Midbrain (tissue), 1 donor: ENCODE measurements around the gene ZDHHC23.

ENCODE experiments used
- DNase-seq: peaks from one replicate; lab custom pipeline; 2025; lab: John Stamatoyannopoulos, UW

Gene ZDHHC23

GRCh38 chr3:114005481-114005880 is 57.7 kb downstream of the ZDHHC23 start:
- DNase-seq: no peak

GRCh38 chr3:114011059-114011797 is 63.4 kb downstream of the ZDHHC23 start:
- DNase-seq: no peak
